ENCODE results near the gene IL26.

The IL26 gene

DNA sequence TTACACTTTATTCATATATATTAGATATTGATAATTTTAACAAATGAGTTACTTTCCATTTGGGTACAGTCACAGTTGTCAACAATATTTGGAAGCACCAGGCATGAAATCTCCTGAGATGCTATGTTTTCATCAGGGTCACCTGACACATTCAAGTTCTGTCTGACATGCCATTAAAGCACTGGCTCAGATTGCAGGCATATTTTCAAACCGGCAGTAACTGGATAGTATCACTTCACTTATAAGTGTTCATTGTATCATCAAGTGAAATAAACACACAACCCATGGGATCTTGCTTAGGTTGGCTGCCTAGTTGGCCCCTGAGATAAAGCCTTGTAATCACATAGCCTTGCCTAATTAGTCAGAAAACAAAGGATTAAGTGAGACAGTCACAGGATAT lies 70.8 kb downstream of the IL26 start:
- DNase-seq (ENCODE audit: low read depth): no peak
